Gastroesophageal sphincter (tissue), 4 donors: ENCODE results near the gene FASN. TPM values are rescaled to one million over a fixed set of nuclear protein-coding genes. Genes with fewer than 3 reads are reported as not detected.

Experiments used
- ATAC-seq: fragments of 150-250 bp; one replicate; pipeline ENCODE4 v1.9.1; 2016; ENCODE audit warnings: mild to moderate bottlenecking, moderate library complexity
- H3K27ac ChIP-seq, 4 donors: fragments of 200-600 bp; sonication (generic) in 3 of 4; 1 replicate in 3 of 4; 2 replicates in 1 of 4; pipeline ENCODE4 v1.5.1; 2016 to 2019
- H3K27me3 ChIP-seq: fragments of 200-600 bp; sonication (generic); one replicate; pipeline ENCODE4 v1.5.1; 2019
- H3K36me3 ChIP-seq, 2 donors: fragments of 200-600 bp; sonication (generic); one replicate each; pipeline ENCODE4 v1.5.1; 2019; ENCODE audit warnings: control low read depth in 1 of 2
- H3K4me1 ChIP-seq, 3 donors: fragments of 200-600 bp; sonication (generic); 1 replicate in 2 of 3; 2 replicates in 1 of 3; pipeline ENCODE4 v1.5.1; 2016 to 2019; ENCODE audit warnings: control low read depth in 2 of 3
- H3K4me3 ChIP-seq, 2 donors: fragments of 200-600 bp; sonication (generic); one replicate each; pipeline ENCODE4 v1.5.1; 2019; ENCODE audit warnings: mild to moderate bottlenecking in 1 of 2, moderate library complexity in 1 of 2
- H3K9me3 ChIP-seq, 3 donors: fragments of 200-600 bp; sonication (generic); one replicate each; pipeline ENCODE4 v1.5.1; 2017 to 2019; ENCODE audit warnings: control low read depth in 2 of 3
- EP300 ChIP-seq: sonication (generic); formaldehyde crosslinking; IDR thresholded peaks from one replicate; pipeline ENCODE4 v1.6.1; 2017; ENCODE audit warnings: antibody characterized with exemption, mild to moderate bottlenecking
- POLR2A ChIP-seq, 2 donors: fragments of 450-650 bp; IDR thresholded peaks; one replicate each; pipeline ENCODE4 v1.6.1; 2017; ENCODE audit warnings: antibody characterized with exemption in 2 of 2, mild to moderate bottlenecking in 2 of 2, moderate library complexity in 1 of 2
- POLR2AphosphoS5 ChIP-seq: sonication (generic); formaldehyde crosslinking; IDR thresholded peaks from one replicate; pipeline ENCODE4 v1.6.1; 2017; ENCODE audit warnings: antibody characterized with exemption
- WGBS, 2 donors: methylation state at CpG; one replicate each; pipeline ENCODE4 v1.1.5; 2018; ENCODE audit warnings: low coverage in 1 of 2; 5-methylcytosine and 5-hydroxymethylcytosine counted together
- total RNA-seq, 4 donors: library from RNA; depleted of rRNA; stranded (reverse); fragments of >200 nt; gene quantifications; one replicate each; pipeline ENCODE4 v1.1.0, GENCODE V29; 2016
- TF ChIP-seq, protein P1 (sequence below), 4 experiments: fragments of 200-600 bp in 2 of 4; fragments of 450-650 bp in 2 of 4; sonication (generic) in 1 of 4; IDR thresholded peaks; one replicate each; pipeline ENCODE4 v1.5.1; 2017 to 2019; ENCODE audit warnings: antibody characterized with exemption in 4 of 4, mild to moderate bottlenecking in 2 of 4, moderate library complexity in 2 of 4

FASN gene
- total RNA-seq, 4 donors from 2014 or later: 22.6 to 52.8 (median 48.3) TPM

DNA sequence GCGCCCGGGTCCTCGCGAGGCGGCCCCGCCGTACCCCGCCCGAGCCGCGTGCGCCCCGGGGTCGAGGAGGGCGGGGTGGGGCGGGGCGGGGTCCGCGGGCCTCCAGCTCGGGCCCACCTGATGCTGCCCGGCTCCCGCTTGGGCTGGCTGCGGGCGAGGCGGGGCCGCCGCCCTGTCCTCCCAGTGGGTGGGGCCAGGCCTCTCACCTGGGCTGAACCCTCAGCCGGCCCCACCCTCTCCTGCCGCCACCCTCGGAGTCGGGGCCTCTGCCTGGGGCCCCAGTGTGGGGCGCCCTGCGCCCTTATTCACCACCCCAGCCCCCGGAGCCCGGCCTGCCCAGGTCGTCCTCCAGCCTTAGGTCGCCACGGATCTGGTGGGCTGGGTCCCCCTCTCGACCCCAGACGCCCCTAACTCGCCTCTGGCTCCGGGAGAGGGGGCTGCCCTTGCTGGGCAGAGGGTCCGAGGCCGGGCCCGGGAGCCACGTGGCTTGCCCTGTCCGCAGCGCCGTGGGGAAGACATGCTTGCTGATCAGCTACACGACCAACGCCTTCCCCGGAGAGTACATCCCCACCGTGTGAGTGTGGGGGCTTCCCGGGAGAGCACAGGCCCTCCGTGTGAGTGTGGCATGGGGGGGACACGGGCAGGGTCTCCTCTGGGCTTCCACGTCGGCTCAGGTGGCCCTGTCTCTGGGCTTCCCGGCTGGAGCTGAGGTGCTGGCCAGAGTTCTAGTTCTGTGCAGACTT, 66.0 kb downstream of the FASN start:
- H3K27ac ChIP-seq: no peak overlapping the region
- ATAC-seq: no peak
- no peaks in the 10 kb centered on the region for H3K9me3 ChIP-seq
- no CpG with 5 or more reads among the region's 59 CpGs for WGBS, 2 donors
- TF ChIP-seq EP300 (no peak), POLR2AphosphoS5 (no peak), POLR2A (IDR thresholded peaks at IDR 0.05) (no peak)
- TF ChIP-seq, protein P1, sequence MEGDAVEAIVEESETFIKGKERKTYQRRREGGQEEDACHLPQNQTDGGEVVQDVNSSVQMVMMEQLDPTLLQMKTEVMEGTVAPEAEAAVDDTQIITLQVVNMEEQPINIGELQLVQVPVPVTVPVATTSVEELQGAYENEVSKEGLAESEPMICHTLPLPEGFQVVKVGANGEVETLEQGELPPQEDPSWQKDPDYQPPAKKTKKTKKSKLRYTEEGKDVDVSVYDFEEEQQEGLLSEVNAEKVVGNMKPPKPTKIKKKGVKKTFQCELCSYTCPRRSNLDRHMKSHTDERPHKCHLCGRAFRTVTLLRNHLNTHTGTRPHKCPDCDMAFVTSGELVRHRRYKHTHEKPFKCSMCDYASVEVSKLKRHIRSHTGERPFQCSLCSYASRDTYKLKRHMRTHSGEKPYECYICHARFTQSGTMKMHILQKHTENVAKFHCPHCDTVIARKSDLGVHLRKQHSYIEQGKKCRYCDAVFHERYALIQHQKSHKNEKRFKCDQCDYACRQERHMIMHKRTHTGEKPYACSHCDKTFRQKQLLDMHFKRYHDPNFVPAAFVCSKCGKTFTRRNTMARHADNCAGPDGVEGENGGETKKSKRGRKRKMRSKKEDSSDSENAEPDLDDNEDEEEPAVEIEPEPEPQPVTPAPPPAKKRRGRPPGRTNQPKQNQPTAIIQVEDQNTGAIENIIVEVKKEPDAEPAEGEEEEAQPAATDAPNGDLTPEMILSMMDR (IDR thresholded peaks at IDR 0.05): no peak
- peaks cover 8% of the 10 kb centered on the region for H3K27me3 ChIP-seq
- H3K4me3 ChIP-seq: peak overlapping the region in 1 of 2 donors; percentile 56
- H3K4me1 ChIP-seq: peaks cover 0 to 44% (median 25%) of the 10 kb centered on the region in 3 donors
- peaks cover 0 to 42% of the 10 kb centered on the region in 2 donors for H3K36me3 ChIP-seq

DNA sequence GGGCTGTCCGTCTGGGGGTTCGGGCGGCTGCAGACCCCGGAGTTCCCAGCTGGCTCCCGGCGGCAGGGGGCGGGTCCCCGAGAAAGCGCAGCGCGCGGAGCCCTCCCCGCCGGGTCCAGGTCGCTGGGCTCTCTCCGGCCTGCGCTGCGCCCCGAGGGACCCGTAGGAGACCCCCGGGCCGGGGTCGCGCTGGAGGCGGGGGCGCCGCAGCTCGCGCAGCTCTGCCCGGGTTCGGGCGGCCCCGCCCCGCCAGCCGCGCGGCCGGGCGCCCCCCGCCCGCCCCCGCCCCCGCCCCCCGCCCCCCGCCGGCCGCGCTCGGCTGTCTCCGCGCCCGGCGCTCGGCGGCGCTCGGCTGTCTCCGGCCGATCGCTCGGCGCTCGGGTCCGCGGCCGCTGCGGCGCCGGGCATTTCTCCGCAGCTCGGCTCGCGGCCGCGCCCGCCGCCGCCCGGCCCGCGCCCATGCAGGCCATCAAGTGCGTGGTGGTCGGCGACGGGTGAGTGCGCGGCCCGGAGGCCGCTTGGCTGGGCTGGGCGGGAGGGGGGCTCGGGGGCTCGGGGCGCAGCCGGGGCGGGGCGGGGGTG, 66.6 kb downstream of the FASN start, which contains the start of gene RAC3:
Gene RAC3, plus strand, starts transcription at position 376 of the 582 bp plus-strand sequence. Its CDS starts 84 bp downstream, at position 460.
- no peak for TF ChIP-seq EP300
- TF ChIP-seq, protein P1 (IDR thresholded peaks at IDR 0.05): no peak
- TF ChIP-seq POLR2AphosphoS5: no peak
- no peak for TF ChIP-seq POLR2A (IDR thresholded peaks at IDR 0.05)
- no peaks in the 10 kb centered on the region for H3K9me3 ChIP-seq
- peak within 1 kb of the TSS; percentile 28 to 56 for H3K4me3 ChIP-seq
- WGBS, 2 donors: no CpG with 5 or more reads among the region's 96 CpGs
- peak within 1 kb of the TSS in 3 of 4 donors; percentile 38 to 58 (median 58) for H3K27ac ChIP-seq
- peaks cover 0 to 38% (median 20%) of the 10 kb centered on the region in 3 donors for H3K4me1 ChIP-seq
- H3K27me3 ChIP-seq: peaks cover 8% of the 10 kb centered on the region
- ATAC-seq: peak; percentile 5
- H3K36me3 ChIP-seq: peaks cover 0 to 48% of the 10 kb centered on the region in 2 donors

DNA sequence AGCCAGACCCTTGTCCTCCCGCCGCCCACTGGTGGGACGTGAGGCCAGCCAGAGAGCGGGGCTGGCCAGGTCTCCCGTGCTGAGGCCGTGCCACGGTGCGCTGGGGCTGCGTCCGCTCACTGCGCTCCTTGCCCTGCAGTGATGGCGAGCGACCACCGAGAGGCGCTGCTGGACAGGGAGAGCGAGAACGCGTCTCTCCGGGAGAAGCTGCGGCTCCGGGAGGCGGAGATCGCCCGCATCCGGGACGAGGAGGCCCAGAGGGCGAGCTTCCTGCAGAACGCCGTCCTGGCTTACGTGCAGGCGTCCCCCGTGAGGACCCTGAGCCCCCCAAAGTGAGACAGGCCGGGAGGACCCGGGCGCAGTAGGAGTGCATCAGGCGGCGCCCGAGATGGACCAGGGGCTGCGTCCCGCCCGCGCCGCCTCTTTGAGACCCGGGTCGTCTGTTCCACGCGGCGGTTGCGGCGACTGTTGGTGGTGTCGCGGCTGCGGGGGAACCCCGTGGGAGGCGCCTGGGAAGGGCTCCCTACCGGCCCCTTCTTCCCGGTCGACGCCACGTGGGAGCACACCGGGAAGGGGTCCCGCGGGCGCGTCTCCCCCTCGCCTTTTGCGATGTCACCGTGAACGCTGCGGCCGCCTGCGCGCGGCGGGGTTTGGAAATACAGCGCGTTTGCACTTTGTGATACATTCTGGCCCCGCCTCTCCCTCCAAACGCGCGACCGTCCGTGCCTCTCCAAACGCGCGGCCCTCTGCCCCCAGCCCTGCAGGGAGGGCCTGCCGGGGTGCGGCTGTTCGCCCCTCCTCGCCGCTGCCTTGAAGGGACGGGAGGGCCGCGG, 67.3 kb downstream of the FASN start:
- no peaks in the 10 kb centered on the region for H3K9me3 ChIP-seq
- 0% methylated on average over 4 of the region's 94 CpGs; no CpG with 5 or more reads in 1 of the 2 donors for WGBS, 2 donors
- H3K36me3 ChIP-seq: peaks cover 0 to 46% of the 10 kb centered on the region in 2 donors
- peaks cover 8% of the 10 kb centered on the region for H3K27me3 ChIP-seq
- peak; percentile 84 for ATAC-seq
- peaks cover 0 to 31% (median 16%) of the 10 kb centered on the region in 3 donors for H3K4me1 ChIP-seq
- TF ChIP-seq, protein P1 (IDR thresholded peaks at IDR 0.05): peak in 3 of 4 experiments; percentile 95 to 97 (median 97)
- TF ChIP-seq POLR2A (IDR thresholded peaks at IDR 0.05) (no peak), POLR2AphosphoS5 (no peak), EP300 (no peak)
- peak overlapping the region in 3 of 4 donors; percentile 38 to 58 (median 58) for H3K27ac ChIP-seq
- peak overlapping the region; percentile 28 to 56 for H3K4me3 ChIP-seq

DNA sequence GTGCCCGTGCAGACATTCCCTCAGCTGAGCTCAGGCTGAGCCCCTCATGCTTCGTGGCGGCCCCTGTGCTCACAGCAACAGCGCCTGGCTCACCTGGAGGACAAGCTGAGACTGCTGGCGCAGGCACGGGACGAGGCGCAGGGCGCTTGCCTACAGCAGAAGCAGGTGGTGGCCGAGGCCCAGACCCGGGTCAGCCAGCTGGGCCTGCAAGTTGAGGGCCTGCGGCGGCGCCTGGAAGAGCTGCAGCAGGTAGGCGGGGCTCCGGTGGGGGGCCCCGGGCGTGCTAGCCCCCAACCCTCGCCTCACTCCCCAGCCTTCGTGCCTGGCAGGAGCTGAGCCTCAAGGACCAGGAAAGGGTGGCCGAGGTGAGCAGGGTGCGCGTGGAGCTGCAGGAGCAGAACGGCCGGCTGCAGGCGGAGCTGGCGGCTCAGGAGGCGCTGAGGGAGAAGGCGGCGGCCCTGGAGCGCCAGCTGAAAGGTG, 68.0 kb downstream of the FASN start:
- peak overlapping the region in 2 of 4 donors; percentile 58 for H3K27ac ChIP-seq
- ATAC-seq: peak; percentile 1
- peak overlapping the region in 1 of 2 donors; percentile 56 for H3K4me3 ChIP-seq
- TF ChIP-seq EP300: no peak
- TF ChIP-seq POLR2A (IDR thresholded peaks at IDR 0.05): no peak
- TF ChIP-seq POLR2AphosphoS5: no peak
- TF ChIP-seq, protein P1 (IDR thresholded peaks at IDR 0.05): no peak
- H3K36me3 ChIP-seq: peaks cover 0 to 40% of the 10 kb centered on the region in 2 donors
- WGBS, 2 donors: 67% methylated on average over 1 of the region's 31 CpGs; no CpG with 5 or more reads in 1 of the 2 donors
- no peaks in the 10 kb centered on the region for H3K9me3 ChIP-seq
- peaks cover 8% of the 10 kb centered on the region for H3K27me3 ChIP-seq
- peaks cover 0 to 26% (median 16%) of the 10 kb centered on the region in 3 donors for H3K4me1 ChIP-seq
